ENCODE results near the gene RECK. TPM values are rescaled to one million over a fixed set of nuclear protein-coding genes. Genes with fewer than 3 reads are reported as not detected.
A peak's percentile ranks its signal among the peaks of the same experiment; 100 is the strongest.

Gene RECK
- total RNA-seq, 3 donors from 2014 or later = 2.1 to 13.0 (median 3.7) TPM

DNA sequence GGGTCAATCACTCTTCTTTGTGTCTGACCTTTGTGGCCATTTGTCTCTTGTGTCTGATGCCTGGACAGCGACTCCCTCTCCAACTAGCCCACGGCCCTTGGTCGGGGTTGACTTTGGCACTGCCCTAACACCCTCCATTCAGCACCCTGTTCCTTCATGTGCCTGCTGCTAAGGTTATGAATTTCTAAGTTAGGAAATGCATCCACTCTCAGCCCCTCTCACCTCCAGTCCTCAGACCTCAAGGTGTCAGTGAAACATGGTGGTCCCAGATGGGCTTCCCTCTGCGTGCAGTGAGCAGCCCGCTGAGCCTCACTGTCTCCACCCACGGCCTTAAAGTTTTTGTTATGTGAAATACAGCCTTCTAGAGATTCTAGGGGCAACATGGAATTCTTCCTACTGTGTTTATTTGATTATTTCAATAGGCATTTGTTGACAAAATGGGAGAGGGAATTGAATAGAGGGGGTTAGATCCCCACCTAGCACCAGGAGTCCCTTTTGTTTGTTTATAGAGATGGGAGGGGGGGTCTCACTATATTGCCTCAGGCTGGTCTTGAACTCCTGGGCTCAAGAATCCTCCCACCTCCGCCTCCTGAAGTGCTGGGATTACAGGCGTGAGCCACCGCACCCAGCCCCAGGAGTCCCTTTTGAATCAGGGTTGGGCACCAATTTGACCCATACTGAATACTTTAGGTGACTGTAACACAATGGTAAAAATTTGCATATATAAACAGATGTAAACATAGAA, 98.2 kb downstream of the RECK start:
- ATAC-seq = no peak
- Histone ChIP-seq H3K4me3 (no peak overlapping the region), H3K36me3 (ENCODE audit: low read depth) (no peaks in the 10 kb centered on the region), H3K4me1 (ENCODE audit: low read depth) (peaks cover 10% of the 10 kb centered on the region), H3K9me3 (no peaks in the 10 kb centered on the region)
- TF ChIP-seq, protein P1, sequence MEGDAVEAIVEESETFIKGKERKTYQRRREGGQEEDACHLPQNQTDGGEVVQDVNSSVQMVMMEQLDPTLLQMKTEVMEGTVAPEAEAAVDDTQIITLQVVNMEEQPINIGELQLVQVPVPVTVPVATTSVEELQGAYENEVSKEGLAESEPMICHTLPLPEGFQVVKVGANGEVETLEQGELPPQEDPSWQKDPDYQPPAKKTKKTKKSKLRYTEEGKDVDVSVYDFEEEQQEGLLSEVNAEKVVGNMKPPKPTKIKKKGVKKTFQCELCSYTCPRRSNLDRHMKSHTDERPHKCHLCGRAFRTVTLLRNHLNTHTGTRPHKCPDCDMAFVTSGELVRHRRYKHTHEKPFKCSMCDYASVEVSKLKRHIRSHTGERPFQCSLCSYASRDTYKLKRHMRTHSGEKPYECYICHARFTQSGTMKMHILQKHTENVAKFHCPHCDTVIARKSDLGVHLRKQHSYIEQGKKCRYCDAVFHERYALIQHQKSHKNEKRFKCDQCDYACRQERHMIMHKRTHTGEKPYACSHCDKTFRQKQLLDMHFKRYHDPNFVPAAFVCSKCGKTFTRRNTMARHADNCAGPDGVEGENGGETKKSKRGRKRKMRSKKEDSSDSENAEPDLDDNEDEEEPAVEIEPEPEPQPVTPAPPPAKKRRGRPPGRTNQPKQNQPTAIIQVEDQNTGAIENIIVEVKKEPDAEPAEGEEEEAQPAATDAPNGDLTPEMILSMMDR (IDR thresholded peaks at IDR 0.05) = no peak
- intact Hi-C loops (cut with DNase I, micrococcal nuclease) = no loop called here
- DNase-seq = no peak

DNA sequence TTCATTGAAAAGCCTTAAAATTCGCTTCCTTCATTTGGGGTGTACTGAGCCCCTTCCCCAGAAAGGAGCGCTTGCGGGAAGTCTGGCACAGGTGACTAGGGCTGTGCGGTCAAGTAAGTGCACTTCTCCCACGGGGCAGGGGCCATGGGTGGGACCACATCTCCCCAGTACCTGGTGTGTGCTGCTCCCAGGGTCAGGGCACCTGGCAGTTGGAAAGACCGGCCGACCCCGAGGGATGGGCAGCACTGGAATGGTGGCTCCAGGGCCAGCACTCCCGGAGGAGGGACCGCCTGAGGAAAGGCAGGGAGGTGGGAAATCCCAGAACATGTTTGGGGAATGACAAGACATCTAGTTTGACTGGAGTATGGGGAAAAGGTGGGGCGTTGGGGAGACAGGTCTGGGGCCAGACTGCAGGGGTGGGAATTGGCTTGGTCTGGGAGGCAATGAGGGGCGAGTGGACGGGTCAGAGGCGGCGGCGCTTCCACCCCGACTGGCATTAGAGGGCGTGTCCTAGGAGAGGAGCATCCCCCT, 99.1 kb downstream of the RECK start:
- peak overlapping the region; percentile 51 for H3K4me3 ChIP-seq
- peaks cover 17% of the 10 kb centered on the region for H3K4me1 ChIP-seq (ENCODE audit: low read depth)
- DNase-seq (peak in 2 of 3 donors; percentile 70 to 82), ATAC-seq (no peak)
- no peaks in the 10 kb centered on the region for H3K36me3 ChIP-seq (ENCODE audit: low read depth)
- no peaks in the 10 kb centered on the region for H3K9me3 ChIP-seq
- TF ChIP-seq, protein P1 (IDR thresholded peaks at IDR 0.05) = no peak
- intact Hi-C loops (cut with DNase I, micrococcal nuclease) = no loop called here

DNA sequence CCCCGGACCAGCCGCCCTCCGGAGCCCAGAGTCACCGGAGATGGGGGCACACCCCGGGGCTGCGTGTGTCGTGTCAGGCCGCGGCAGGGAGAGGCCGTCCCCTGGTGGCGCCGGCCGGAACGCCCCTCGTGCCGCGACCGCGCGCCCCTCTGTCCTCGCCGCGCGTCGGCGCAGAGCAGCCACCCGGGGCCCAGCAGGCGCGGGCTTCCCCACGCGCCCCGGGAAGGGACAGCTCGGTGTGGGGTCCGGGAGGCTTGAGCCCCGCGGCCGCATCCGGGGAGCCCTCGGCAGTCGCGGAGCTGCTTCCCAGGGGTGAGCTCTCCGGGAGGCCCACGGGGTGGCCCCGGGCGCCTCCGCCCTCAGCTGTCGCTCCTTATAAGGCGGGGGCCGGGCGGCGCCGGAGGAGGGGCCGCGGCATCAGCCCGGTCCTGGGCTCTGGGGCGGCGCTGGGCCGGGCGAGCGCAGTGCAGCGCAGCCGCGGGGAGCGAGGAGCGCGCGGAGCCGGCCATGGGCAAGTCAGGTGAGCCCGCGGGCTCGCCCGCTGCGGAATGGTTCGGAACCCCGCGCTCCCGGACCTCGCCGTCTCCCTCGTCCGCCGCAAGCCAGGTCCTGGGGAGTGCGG, 99.7 kb downstream of the RECK start, which contains the start of gene GLIPR2:
GLIPR2 (plus strand) TSS at position 462 of the 622 bp plus-strand sequence; CDS start at position 508, 46 bp downstream.
- peak; percentile 85 to 92 (median 91) for DNase-seq
- intact Hi-C loops (cut with DNase I, micrococcal nuclease) = no loop called here
- ATAC-seq = peak; percentile 96
- Histone ChIP-seq H3K36me3 (ENCODE audit: low read depth) (no peaks in the 10 kb centered on the region), H3K4me1 (ENCODE audit: low read depth) (peaks cover 18% of the 10 kb centered on the region), H3K4me3 (peak within 1 kb of the TSS; percentile 51), H3K9me3 (no peaks in the 10 kb centered on the region)
- TF ChIP-seq, protein P1 (IDR thresholded peaks at IDR 0.05) = peak; percentile 8

DNA sequence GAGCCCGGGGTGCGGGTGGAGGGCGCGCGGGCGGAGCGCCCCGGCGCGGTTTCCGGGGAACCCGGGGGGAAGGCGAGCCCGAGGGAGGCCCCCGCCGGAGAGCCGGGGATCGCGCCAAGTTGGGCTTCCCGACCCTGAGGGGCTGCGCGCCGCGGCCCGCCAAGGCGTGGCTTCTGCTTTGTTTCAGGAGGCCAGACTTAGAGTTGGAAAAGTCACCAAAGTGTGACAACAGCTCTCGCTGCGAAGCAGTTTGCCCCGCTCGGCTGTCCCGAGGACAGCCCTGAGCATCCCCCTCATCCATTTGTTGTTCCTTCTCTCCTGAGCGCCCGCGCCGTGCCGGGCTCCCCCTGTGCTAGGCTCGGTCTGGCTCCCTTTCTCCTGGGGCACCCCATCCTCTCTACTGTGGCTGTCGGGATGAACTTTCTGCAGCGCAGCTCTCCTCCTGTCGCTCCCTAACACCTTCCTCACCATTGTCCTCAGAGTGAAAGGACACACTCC, 100.2 kb downstream of the RECK start:
- H3K9me3 ChIP-seq = no peaks in the 10 kb centered on the region
- peak in 1 of 3 donors; percentile 64 for DNase-seq
- TF ChIP-seq, protein P1 (IDR thresholded peaks at IDR 0.05) = no peak
- peaks cover 21% of the 10 kb centered on the region for H3K4me1 ChIP-seq (ENCODE audit: low read depth)
- intact Hi-C loops (cut with DNase I, micrococcal nuclease) = no loop called here
- peak overlapping the region; percentile 51 for H3K4me3 ChIP-seq
- no peaks in the 10 kb centered on the region for H3K36me3 ChIP-seq (ENCODE audit: low read depth)
- ATAC-seq = peak; percentile 45

DNA sequence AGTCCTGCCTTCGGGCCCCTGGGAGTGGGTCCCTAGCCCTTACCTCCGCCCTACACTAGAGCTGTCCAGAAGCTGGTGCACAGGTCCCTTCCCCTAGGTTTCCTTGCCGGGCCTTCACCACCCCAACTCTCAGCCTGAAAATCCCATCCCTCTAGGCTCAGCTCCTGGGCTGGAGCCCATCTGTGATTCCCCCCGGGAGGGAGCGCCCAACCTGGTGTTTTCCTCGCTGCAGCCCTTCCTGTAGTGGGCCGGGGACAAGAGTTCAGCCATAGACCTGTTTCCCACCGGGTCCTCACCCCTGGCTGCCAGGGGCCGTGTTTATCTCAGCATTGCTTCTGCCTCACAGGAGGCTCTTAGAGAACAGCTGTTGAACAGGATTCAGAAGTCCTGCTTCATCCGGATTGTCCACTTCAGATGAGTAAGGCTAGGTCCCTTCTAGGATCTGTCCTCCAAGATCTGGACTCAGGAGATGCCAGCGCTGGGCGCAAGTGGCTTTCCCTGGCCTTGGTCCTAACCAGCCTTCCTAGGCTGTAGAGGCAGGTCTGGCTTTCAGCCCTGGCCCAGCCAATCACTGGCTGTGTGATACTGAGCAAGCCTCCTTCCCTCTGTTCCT, 100.8 kb downstream of the RECK start:
- no peak for DNase-seq
- intact Hi-C loops (cut with DNase I, micrococcal nuclease) = no loop called here
- Histone ChIP-seq H3K9me3 (no peaks in the 10 kb centered on the region), H3K4me1 (ENCODE audit: low read depth) (peaks cover 27% of the 10 kb centered on the region), H3K4me3 (peak overlapping the region; percentile 51), H3K36me3 (ENCODE audit: low read depth) (no peaks in the 10 kb centered on the region)
- no peak for ATAC-seq
- TF ChIP-seq, protein P1 (IDR thresholded peaks at IDR 0.05) = no peak
